ENCODE data around the gene HDC.

The HDC gene

DNA sequence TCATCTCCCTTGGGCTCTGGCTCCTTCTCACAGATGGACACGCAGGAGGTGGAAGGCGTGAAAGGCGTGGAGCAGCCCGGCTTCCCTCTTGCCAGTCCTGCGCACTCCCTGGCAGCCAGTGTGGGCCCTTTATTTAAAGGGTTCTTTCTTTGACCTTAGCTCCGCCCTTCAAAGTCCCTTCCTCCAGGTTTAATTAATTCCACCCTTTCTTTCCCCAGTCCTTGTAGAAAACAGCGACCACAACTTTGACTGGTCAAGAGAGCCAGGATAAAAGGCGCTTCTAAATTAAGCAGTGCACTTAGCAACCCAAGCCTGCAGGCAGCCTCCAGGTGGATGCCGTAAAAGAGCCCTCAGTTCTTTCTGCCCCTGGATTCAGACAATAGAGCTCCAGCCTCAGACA is at the start of gene HDC:
TSS of gene HDC (minus strand) at position 107 of the 400 bp plus-strand sequence. CDS start at position 4, 103 bp downstream.
- peak within 1 kb of the TSS; percentile 74 for H3K27ac Mint-ChIP-seq
- ATAC-seq, result no peak
- H3K9me3 Mint-ChIP-seq, result peaks cover 3% of the 10 kb centered on the region
- H3K4me1 Mint-ChIP-seq, result peaks cover 42% of the 10 kb centered on the region
- H3K36me3 Mint-ChIP-seq, result peaks cover 12% of the 10 kb centered on the region
- H3K4me3 Mint-ChIP-seq, result no peak within 1 kb of the TSS
- DNase-seq (ENCODE audit: low spot score in 2 of 2), result no peak

DNA sequence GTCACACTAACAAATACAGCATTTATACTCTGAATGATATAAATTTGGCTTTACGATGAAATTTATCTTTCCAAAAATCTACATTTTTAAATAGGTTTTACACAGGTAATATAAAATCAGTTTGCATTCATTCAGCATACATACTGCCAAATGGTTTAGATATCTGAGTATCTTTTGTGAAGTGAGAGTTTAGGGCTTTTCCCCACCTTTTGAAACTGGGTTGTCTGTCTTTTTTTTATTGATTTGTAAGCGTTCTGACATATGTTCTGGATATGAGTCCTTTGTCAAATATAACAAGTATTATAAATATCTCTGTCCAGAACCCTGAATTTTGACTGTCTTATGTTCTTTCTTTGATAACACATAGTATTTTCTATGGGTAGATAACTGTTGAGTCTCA is 47.1 kb upstream of the HDC start:
- ATAC-seq (no peak), DNase-seq (ENCODE audit: low spot score in 2 of 2) (no peak)
- Mint-ChIP-seq H3K36me3 (peaks cover 28% of the 10 kb centered on the region), H3K4me3 (no peak overlapping the region), H3K9me3 (no peaks in the 10 kb centered on the region), H3K27ac (no peak overlapping the region), H3K4me1 (no peaks in the 10 kb centered on the region)

DNA sequence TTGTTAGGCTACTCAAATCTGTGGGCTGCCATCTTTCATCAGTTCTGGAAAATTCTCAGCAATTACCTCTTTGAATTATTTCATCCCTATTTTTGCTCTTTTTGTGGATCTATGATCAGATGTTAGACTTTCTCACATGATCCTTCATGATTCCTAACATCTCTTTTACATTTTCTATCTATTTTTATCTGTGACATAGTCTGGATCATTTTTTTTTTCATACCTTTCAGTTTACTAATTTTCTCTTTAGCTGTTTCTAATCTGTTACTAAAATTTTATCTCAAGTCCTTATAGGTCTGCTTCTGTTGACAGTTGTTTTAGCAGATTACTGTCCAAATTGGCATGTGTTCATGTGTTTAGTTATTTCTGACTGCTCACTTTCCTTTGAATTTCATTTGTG is 42.3 kb upstream of the HDC start:
- DNase-seq (ENCODE audit: low spot score in 2 of 2), result no peak
- no peak overlapping the region for H3K27ac Mint-ChIP-seq
- no peaks in the 10 kb centered on the region for H3K9me3 Mint-ChIP-seq
- no peaks in the 10 kb centered on the region for H3K4me1 Mint-ChIP-seq
- no peak overlapping the region for H3K4me3 Mint-ChIP-seq
- H3K36me3 Mint-ChIP-seq, result peaks cover 60% of the 10 kb centered on the region
- ATAC-seq, result no peak

GRCh38 chr15:50304836-50305235 is 39.3 kb upstream of the HDC start:
- no peaks in the 10 kb centered on the region for H3K9me3 Mint-ChIP-seq
- DNase-seq (ENCODE audit: low spot score in 2 of 2) (no peak), ATAC-seq (no peak)
- H3K4me1 Mint-ChIP-seq, result no peaks in the 10 kb centered on the region
- no peak overlapping the region for H3K4me3 Mint-ChIP-seq
- H3K36me3 Mint-ChIP-seq, result peaks cover 89% of the 10 kb centered on the region
- no peak overlapping the region for H3K27ac Mint-ChIP-seq

DNA sequence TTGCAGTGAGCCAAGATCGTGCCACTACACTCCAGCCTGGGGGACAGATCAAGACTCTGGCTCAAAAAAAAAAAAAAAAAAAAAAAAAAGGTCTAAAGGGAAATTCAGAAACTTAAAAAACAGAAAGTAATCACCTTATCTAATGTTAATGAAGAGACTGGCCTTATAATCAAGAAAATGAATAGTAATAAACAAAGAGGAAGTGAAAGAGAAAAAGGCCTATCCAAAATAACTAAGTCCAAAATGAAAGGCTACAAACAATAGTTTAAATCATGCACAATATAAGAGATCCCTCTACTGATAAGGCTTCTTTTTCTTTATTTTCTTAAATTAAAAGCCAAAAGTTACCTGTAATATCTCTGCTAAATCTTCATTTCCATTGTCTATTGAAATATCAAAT is 37.1 kb upstream of the HDC start:
- H3K36me3 Mint-ChIP-seq, result peaks cover 89% of the 10 kb centered on the region
- no peak for DNase-seq (ENCODE audit: low spot score in 2 of 2)
- no peaks in the 10 kb centered on the region for H3K9me3 Mint-ChIP-seq
- H3K4me3 Mint-ChIP-seq, result no peak overlapping the region
- H3K27ac Mint-ChIP-seq, result no peak overlapping the region
- no peak for ATAC-seq
- no peaks in the 10 kb centered on the region for H3K4me1 Mint-ChIP-seq

- no peak overlapping the region for H3K4me3 Mint-ChIP-seq
- no peak for DNase-seq (ENCODE audit: low spot score in 2 of 2)
- no peaks in the 10 kb centered on the region for H3K4me1 Mint-ChIP-seq
- peak overlapping the region; percentile 37 for H3K27ac Mint-ChIP-seq
- no peak for ATAC-seq
- peaks cover 99% of the 10 kb centered on the region for H3K36me3 Mint-ChIP-seq
- no peaks in the 10 kb centered on the region for H3K9me3 Mint-ChIP-seq
Measured at GRCh38 chr15:50298340-50298739, 32.8 kb upstream of the HDC start.

GRCh38 chr15:50295966-50296365 is 30.4 kb upstream of the HDC start:
- peaks cover 95% of the 10 kb centered on the region for H3K36me3 Mint-ChIP-seq
- no peak for DNase-seq (ENCODE audit: low spot score in 2 of 2)

GRCh38 chr15:50289749-50290148 is 24.2 kb upstream of the HDC start:
- ATAC-seq, result no peak
- DNase-seq (ENCODE audit: low spot score in 2 of 2), result no peak
- Mint-ChIP-seq H3K9me3 (no peaks in the 10 kb centered on the region), H3K4me3 (no peak overlapping the region), H3K36me3 (peaks cover 94% of the 10 kb centered on the region), H3K4me1 (no peaks in the 10 kb centered on the region), H3K27ac (no peak overlapping the region)

More at GRCh38 chr15:50295966-50296365, 30.4 kb upstream of the HDC start:
- no peaks in the 10 kb centered on the region for H3K4me1 Mint-ChIP-seq
- ATAC-seq, result no peak
- H3K4me3 Mint-ChIP-seq, result no peak overlapping the region
- no peak overlapping the region for H3K27ac Mint-ChIP-seq
- H3K9me3 Mint-ChIP-seq, result no peaks in the 10 kb centered on the region

DNA sequence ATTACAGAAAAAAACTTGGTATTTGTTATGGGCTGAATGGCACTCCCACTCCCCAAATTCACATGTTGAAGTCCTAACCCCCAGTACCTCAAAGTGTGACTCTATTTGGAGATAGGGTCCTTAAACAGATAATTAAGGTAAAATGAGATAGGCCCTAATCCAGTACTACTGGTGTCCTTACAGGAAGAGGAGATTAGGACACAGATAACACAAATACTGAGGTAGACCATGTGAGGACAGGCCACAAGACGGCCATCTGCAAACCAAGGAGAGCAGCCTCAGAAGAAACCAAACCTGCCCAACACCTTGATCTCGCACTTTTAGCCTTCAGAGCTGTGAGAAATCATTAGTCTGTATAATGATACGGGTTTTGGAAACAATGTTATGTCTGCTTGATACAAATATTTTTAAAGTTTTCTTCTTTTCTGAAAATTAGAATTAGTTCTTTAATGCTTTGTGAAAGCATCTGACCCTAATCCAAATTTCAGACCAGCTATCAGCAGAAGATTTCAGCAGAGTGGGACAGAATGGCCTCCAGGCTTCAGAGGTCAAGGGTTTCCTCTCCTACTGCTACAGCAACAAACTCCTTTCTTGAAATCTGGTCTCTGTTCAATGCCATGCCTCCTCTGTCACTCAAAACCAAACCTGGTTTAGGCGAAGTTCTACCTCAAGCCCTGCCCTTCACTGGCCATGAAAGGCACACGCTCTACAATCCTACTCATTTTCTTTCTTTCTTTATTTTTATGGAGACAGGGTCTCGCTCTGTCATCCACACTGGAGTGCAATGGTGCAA is 22.0 kb upstream of the HDC start:
- Mint-ChIP-seq H3K4me3 (no peak overlapping the region), H3K9me3 (no peaks in the 10 kb centered on the region), H3K36me3 (peaks cover 77% of the 10 kb centered on the region), H3K27ac (no peak overlapping the region), H3K4me1 (no peaks in the 10 kb centered on the region)
- DNase-seq (ENCODE audit: low spot score in 2 of 2) (no peak), ATAC-seq (no peak)

DNA sequence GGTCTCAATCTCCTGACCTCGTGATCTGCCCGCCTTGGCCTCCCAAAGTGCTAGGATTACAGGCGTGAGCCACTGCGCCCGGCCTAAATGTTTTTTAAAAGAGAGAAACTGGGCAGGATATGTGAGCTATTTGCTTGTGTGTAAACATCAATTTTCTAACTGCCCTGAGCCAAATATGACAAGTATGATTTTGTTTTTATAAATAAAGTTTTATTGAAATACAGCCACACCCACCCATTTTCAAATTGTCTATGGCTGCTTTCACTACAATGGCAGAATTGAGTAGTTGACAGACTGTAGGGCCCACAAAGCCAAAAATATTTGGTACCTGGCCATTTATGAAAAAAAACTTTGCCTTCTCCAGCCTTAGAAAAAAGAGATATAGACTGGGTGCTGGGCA is 15.9 kb upstream of the HDC start:
- Mint-ChIP-seq H3K4me1 (peaks cover 3% of the 10 kb centered on the region), H3K9me3 (no peaks in the 10 kb centered on the region), H3K27ac (no peak overlapping the region), H3K36me3 (peaks cover 46% of the 10 kb centered on the region), H3K4me3 (no peak overlapping the region)
- DNase-seq (ENCODE audit: low spot score in 2 of 2), result no peak
- ATAC-seq, result no peak

DNA sequence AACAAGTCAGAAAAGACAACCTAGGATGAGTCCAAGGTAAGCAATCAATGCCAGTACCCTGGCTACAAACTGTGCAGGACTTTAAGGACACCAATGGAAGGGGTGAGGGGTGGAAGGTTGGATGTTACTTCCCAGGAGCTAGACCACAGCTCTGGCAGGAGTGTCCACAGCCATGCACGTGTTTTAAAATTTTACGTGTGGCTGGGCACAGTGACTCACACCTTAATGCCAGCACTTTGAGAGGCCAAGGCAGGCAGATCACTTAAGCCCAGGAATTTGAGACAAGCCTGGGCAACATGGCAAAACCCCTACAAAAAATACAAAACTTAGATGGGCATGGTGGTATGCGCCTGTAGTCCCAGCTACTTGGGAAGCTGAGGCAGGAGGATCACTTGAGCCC is 14.7 kb upstream of the HDC start:
- peak overlapping the region; percentile 39 for H3K27ac Mint-ChIP-seq
- peaks cover 35% of the 10 kb centered on the region for H3K36me3 Mint-ChIP-seq
- H3K9me3 Mint-ChIP-seq, result no peaks in the 10 kb centered on the region
- ATAC-seq, result no peak
- peaks cover 9% of the 10 kb centered on the region for H3K4me1 Mint-ChIP-seq
- no peak overlapping the region for H3K4me3 Mint-ChIP-seq
- no peak for DNase-seq (ENCODE audit: low spot score in 2 of 2)

DNA sequence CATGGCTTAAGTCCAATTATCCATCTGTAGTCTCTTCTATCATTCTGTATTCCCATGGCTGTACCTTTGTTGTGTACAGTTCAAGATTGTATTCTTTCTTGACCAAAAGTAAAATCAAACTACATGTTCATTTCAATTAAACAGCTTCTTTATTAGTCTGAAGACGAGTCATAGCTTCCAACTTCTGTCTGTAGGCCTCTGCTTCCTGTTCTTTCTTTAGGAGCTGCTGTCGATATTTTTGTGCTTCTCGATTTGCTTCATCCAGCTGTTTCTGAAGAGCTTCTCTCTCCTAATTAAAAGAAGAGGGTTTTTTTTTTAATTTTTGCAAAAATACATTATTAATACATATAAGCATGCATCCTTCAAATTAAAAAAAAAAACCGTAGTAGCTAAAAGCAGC is 13.0 kb upstream of the HDC start:
- Mint-ChIP-seq H3K36me3 (peaks cover 30% of the 10 kb centered on the region), H3K9me3 (no peaks in the 10 kb centered on the region), H3K4me1 (peaks cover 13% of the 10 kb centered on the region), H3K4me3 (no peak overlapping the region), H3K27ac (peak overlapping the region; percentile 40)
- no peak for DNase-seq (ENCODE audit: low spot score in 2 of 2)
- no peak for ATAC-seq

DNA sequence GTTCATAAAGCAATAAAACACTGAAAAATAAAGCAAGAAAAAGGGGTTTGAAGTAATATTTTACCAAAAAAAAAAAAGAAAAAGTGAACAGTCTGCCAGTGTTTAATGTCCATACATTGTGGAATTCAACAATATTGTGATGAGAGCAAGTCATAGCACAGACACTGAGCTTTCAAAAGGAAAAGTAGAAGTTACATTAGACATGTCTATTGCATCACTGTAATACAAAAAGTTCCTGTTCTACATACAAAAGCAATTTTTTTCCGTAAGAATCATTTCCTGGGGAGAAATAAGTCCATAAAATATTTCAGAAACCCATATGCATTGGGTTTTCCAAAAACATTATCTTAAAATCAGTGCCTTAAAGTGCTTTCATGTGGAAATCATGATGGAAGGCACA is 11.8 kb upstream of the HDC start:
- H3K9me3 Mint-ChIP-seq, result no peaks in the 10 kb centered on the region
- ATAC-seq (no peak), DNase-seq (ENCODE audit: low spot score in 2 of 2) (no peak)
- peaks cover 13% of the 10 kb centered on the region for H3K4me1 Mint-ChIP-seq
- no peak overlapping the region for H3K27ac Mint-ChIP-seq
- H3K36me3 Mint-ChIP-seq, result peaks cover 30% of the 10 kb centered on the region
- H3K4me3 Mint-ChIP-seq, result no peak overlapping the region

DNA sequence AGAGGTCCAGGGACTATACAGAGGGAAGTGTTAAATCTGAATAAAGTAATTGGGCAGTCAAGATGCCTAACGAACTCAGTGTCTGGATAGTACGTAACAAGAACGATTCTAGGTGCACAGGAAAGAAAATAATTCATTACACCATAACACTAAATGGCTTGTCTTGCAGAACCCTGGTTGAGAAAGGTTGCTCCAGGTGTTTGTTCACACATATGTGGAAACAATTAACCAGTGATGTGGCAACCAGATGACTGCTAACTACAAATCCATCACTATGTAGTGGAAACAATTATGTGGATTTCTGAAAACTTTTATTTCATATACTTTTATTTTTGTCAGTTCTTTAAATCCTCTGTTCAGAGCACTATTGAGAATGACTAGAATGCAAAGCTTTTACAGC is 10.4 kb upstream of the HDC start:
- Mint-ChIP-seq H3K27ac (peak overlapping the region; percentile 44), H3K36me3 (peaks cover 30% of the 10 kb centered on the region), H3K4me3 (no peak overlapping the region), H3K9me3 (no peaks in the 10 kb centered on the region), H3K4me1 (peaks cover 13% of the 10 kb centered on the region)
- ATAC-seq, result no peak
- DNase-seq (ENCODE audit: low spot score in 2 of 2), result no peak

GRCh38 chr15:50275091-50275490 is 9.6 kb upstream of the HDC start:
- peak; percentile 62 for ATAC-seq
- H3K9me3 Mint-ChIP-seq, result no peaks in the 10 kb centered on the region
- H3K27ac Mint-ChIP-seq, result peak overlapping the region; percentile 71
- H3K4me3 Mint-ChIP-seq, result peak overlapping the region; percentile 13
- no peak for DNase-seq (ENCODE audit: low spot score in 2 of 2)
- H3K4me1 Mint-ChIP-seq, result peaks cover 13% of the 10 kb centered on the region
- H3K36me3 Mint-ChIP-seq, result peaks cover 25% of the 10 kb centered on the region

GRCh38 chr15:50267577-50267976 is 2.1 kb upstream of the HDC start:
- DNase-seq (ENCODE audit: low spot score in 2 of 2) (no peak), ATAC-seq (no peak)
- Mint-ChIP-seq H3K9me3 (peaks cover 3% of the 10 kb centered on the region), H3K4me3 (no peak overlapping the region), H3K27ac (no peak overlapping the region), H3K4me1 (peaks cover 22% of the 10 kb centered on the region), H3K36me3 (peaks cover 8% of the 10 kb centered on the region)
